ENCODE results near the gene PUM2.

Gene PUM2

DNA sequence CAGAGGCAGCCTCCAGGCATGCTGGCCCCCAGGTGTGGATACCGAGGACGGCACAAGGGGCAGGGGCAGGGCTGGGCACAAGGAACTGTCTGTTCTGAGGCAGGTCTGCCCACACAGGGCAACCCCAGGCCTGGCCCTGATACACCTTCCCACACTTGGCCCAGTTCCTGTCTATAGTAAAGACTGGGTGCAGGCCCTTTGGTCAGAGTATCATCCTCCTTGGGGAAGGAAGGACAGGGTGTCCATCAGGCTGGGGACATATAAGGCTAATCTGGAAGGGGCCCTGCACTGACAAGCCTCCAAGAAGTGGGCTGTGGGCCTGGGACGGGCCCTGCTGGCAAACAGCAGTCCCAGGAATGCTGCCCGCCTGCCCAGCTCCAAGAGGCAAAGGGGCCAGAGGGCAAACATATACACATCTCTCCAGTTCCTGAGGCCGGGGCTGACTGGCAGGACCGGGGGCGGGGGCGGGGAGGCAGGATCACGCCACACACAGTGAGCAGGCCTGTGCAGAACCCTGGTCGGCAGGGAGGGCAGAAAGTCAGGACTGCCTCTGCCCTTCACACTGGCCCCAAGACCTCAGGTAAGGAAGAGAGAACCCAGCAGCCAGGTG, 144.6 kb downstream of the PUM2 start:
- no peaks in the 10 kb centered on the region for H3K27me3 ChIP-seq (ENCODE audit: control insufficient read depth in 5 of 5, insufficient read depth in 4 of 5, low read length in 5 of 5)
- H3K9me3 ChIP-seq (ENCODE audit: control insufficient read depth in 5 of 5, low read length in 5 of 5): no peaks in the 10 kb centered on the region
- peaks cover 0 to 4% (median 0%) of the 10 kb centered on the region in 5 donors for H3K4me1 ChIP-seq (ENCODE audit: control insufficient read depth in 5 of 5, insufficient read depth in 5 of 5, low read length in 5 of 5)
- H3K27ac ChIP-seq (ENCODE audit: low read depth, low read length): no peak overlapping the region
- no peak overlapping the region for H3K9ac ChIP-seq (ENCODE audit: low read length in 5 of 5)
- H3K4me3 ChIP-seq (ENCODE audit: low read depth in 1 of 5, low read length in 5 of 5): no peak overlapping the region
- no peaks in the 10 kb centered on the region for H3K36me3 ChIP-seq (ENCODE audit: control insufficient read depth in 5 of 5, insufficient read depth in 5 of 5, low read length in 5 of 5)

DNA sequence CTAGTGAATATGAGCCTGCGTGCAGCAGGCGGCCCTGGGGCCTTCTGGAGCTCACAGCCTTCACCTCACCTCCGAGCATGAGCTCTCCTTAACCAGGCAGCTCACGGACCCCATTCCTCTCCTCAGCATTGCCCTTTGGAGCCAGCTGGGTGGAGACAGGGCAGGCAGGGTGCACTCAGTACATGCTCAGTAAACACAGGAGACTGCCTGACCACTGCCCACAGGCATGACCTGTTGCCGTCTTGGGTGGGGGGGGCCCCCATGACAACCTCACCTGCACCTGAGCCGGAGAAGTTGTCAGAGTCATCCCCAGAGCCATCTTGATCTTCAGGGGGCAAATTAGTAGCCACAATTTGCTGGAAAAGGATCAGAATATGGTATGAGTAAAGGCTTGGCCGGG, 145.6 kb downstream of the PUM2 start:
- H3K27me3 ChIP-seq (ENCODE audit: control insufficient read depth in 5 of 5, insufficient read depth in 4 of 5, low read length in 5 of 5): no peaks in the 10 kb centered on the region
- H3K4me3 ChIP-seq (ENCODE audit: low read depth in 1 of 5, low read length in 5 of 5): no peak overlapping the region
- H3K36me3 ChIP-seq (ENCODE audit: control insufficient read depth in 5 of 5, insufficient read depth in 5 of 5, low read length in 5 of 5): no peaks in the 10 kb centered on the region
- H3K4me1 ChIP-seq (ENCODE audit: control insufficient read depth in 5 of 5, insufficient read depth in 5 of 5, low read length in 5 of 5): peaks cover 0 to 4% (median 0%) of the 10 kb centered on the region in 5 donors
- no peaks in the 10 kb centered on the region for H3K9me3 ChIP-seq (ENCODE audit: control insufficient read depth in 5 of 5, low read length in 5 of 5)
- H3K9ac ChIP-seq (ENCODE audit: low read length in 5 of 5): no peak overlapping the region
- no peak overlapping the region for H3K27ac ChIP-seq (ENCODE audit: low read depth, low read length)

DNA sequence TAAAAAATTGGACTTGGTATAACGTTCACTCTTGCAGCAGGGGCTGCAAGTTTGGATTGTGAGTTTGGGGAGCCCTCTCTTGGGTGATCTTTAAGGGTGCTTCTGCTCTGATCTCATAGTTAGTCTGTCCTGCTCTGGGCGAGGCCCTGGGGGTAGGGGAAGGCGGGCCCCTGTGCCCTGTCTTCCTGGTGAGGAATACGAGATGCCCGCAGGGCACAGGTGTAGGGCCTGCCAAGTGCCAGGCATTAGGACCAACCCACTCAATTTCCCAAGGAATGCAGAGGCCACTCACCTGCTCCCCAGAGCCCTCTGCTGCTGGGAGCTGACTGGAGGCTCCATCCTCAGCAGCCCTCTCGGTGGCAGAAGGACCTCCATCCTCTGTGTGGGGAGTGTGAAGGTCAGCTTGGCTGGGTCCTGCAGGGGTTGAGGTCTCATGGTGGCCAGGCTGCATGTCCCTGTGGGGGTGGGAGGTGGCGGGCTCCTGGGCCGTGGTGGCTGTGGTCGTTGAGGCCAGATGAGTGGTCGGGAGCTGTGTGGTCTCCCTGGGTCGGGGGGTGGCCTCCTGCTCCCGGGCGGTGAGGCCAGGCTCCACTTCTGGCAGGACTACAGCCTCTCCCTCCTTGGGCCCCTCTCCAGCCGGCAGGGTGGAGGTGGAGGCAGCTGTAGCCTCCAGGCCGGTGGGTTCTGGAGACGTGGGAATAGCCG, 147.0 kb downstream of the PUM2 start:
- Histone ChIP-seq H3K4me3 (ENCODE audit: low read depth in 1 of 5, low read length in 5 of 5) (no peak overlapping the region), H3K27ac (ENCODE audit: low read depth, low read length) (no peak overlapping the region), H3K4me1 (ENCODE audit: control insufficient read depth in 5 of 5, insufficient read depth in 5 of 5, low read length in 5 of 5) (peaks cover 0 to 4% (median 0%) of the 10 kb centered on the region in 5 donors), H3K9ac (ENCODE audit: low read length in 5 of 5) (no peak overlapping the region), H3K27me3 (ENCODE audit: control insufficient read depth in 5 of 5, insufficient read depth in 4 of 5, low read length in 5 of 5) (peaks cover 0 to 4% (median 1%) of the 10 kb centered on the region in 5 donors), H3K36me3 (ENCODE audit: control insufficient read depth in 5 of 5, insufficient read depth in 5 of 5, low read length in 5 of 5) (no peaks in the 10 kb centered on the region), H3K9me3 (ENCODE audit: control insufficient read depth in 5 of 5, low read length in 5 of 5) (no peaks in the 10 kb centered on the region)

DNA sequence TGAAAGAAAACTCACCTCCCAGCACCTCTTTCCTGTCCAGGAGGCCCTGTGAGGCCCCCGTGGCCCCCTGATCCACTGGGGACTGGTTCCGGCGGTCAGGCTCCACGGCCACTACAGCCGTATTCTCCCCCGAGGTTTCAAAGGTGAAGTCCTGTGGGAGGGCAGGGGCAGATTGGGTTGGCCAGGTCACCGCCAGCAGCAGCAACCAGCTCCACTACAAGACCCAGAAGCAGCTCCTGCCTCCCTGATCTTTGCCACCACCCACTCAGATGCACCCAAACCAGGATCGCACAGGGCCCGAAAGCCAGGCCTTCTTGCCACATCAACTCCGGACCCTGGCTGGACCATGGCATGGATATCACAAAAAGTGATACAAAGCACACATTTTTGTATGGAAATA, 147.6 kb downstream of the PUM2 start:
- no peak overlapping the region for H3K27ac ChIP-seq (ENCODE audit: low read depth, low read length)
- no peaks in the 10 kb centered on the region for H3K36me3 ChIP-seq (ENCODE audit: control insufficient read depth in 5 of 5, insufficient read depth in 5 of 5, low read length in 5 of 5)
- H3K27me3 ChIP-seq (ENCODE audit: control insufficient read depth in 5 of 5, insufficient read depth in 4 of 5, low read length in 5 of 5): peaks cover 0 to 8% (median 2%) of the 10 kb centered on the region in 5 donors
- peaks cover 0 to 4% (median 0%) of the 10 kb centered on the region in 5 donors for H3K4me1 ChIP-seq (ENCODE audit: control insufficient read depth in 5 of 5, insufficient read depth in 5 of 5, low read length in 5 of 5)
- no peak overlapping the region for H3K9ac ChIP-seq (ENCODE audit: low read length in 5 of 5)
- H3K9me3 ChIP-seq (ENCODE audit: control insufficient read depth in 5 of 5, low read length in 5 of 5): no peaks in the 10 kb centered on the region
- H3K4me3 ChIP-seq (ENCODE audit: low read depth in 1 of 5, low read length in 5 of 5): no peak overlapping the region

DNA sequence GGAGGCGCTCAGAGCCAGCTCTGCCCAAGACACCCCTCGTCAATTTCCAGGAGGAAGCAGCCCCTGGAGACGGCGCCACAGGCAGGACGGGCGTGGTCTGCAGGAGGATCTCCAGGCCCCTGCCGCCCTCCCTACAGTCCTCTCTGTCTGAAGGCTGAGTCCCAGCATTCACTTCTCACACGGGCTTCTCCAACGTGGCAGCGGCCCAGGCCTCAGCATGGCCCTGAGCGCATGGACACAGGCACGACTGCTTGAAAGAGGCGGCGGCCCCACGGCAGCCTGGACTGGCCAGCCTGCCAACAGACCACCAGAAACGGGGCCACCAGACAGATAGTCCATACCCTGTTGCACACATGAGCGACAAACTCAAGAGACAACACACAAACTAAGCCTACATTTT, 149.0 kb downstream of the PUM2 start:
- Histone ChIP-seq H3K4me3 (ENCODE audit: low read depth in 1 of 5, low read length in 5 of 5) (no peak overlapping the region), H3K27me3 (ENCODE audit: control insufficient read depth in 5 of 5, insufficient read depth in 4 of 5, low read length in 5 of 5) (peaks cover 0 to 8% (median 2%) of the 10 kb centered on the region in 5 donors), H3K9ac (ENCODE audit: low read length in 5 of 5) (no peak overlapping the region), H3K27ac (ENCODE audit: low read depth, low read length) (no peak overlapping the region), H3K9me3 (ENCODE audit: control insufficient read depth in 5 of 5, low read length in 5 of 5) (no peaks in the 10 kb centered on the region), H3K4me1 (ENCODE audit: control insufficient read depth in 5 of 5, insufficient read depth in 5 of 5, low read length in 5 of 5) (peaks cover 0 to 4% (median 0%) of the 10 kb centered on the region in 5 donors), H3K36me3 (ENCODE audit: control insufficient read depth in 5 of 5, insufficient read depth in 5 of 5, low read length in 5 of 5) (no peaks in the 10 kb centered on the region)

DNA sequence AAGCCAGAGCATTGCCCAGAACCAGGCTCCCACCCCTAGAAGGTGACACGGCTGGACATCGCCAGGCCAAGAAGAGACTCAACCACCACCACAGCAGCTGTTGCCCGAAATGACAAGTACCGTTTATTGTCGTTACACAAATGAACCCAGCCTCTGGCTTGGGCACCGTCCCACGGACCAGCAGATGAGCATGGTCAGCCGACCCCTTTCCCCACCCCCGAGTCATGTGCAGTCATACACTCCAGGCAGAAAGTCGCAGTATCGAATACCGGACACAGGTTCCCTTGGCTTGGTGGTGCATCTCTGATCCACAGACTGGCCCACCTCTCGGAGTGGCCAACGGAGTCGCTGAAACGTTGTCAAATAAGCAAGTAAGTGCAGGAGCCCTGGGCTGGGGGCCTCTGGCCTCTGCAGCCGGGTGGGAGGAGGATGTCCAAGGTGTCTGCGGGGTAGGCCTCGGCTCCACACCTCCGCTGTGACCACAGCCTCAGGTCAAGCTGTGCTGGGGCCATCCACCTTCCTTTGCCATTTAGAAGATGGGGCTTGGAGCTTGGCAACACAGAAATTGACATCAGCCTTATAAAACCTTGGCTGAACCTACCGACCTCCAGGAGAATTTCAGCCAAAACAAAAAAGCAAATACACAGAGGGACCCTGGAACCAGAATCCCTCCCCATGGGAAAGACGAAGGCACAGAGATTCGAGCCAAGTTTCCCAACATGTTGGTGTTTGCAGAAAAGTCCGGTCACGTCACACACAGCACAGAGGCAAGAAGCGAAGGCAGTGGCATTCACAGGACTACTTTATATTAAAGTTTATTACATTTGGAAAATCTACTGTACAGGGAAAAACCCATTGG, 149.7 kb downstream of the PUM2 start:
- Histone ChIP-seq H3K27ac (ENCODE audit: low read depth, low read length) (no peak overlapping the region), H3K36me3 (ENCODE audit: control insufficient read depth in 5 of 5, insufficient read depth in 5 of 5, low read length in 5 of 5) (no peaks in the 10 kb centered on the region), H3K9ac (ENCODE audit: low read length in 5 of 5) (no peak overlapping the region), H3K27me3 (ENCODE audit: control insufficient read depth in 5 of 5, insufficient read depth in 4 of 5, low read length in 5 of 5) (peaks cover 0 to 8% (median 2%) of the 10 kb centered on the region in 5 donors), H3K4me3 (ENCODE audit: low read depth in 1 of 5, low read length in 5 of 5) (no peak overlapping the region), H3K9me3 (ENCODE audit: control insufficient read depth in 5 of 5, low read length in 5 of 5) (no peaks in the 10 kb centered on the region), H3K4me1 (ENCODE audit: control insufficient read depth in 5 of 5, insufficient read depth in 5 of 5, low read length in 5 of 5) (peaks cover 0 to 3% (median 0%) of the 10 kb centered on the region in 5 donors)

DNA sequence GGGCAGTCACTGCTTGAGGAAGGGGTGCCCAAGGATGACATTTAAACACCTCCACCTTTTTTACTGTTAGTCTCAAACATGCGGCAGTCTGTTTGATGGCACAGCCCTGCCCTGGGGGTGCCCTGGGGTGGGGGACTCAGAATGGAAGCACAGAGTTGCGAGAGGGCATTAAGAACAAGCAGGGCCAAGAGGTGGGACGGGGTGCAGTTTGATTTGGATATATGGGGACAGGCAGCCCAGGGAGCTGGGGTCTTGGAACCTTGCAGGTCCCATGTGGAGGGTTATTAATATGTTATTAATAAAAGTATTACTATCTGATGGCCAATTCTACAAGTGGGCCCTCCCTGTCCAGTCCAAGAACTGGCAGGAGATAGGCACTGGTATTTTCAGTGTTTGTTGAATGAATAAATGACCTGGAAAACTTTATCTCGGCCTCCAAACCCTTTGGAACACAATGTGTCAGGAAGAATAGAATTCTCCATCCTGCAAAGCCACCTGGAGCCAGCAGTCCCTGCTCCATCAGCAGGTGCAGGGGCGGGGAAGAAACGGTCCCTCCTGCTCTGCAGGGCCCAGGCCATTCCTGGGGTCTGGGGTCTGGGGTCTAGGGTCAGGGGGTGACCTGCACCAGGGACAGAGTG, 150.9 kb downstream of the PUM2 start:
- Histone ChIP-seq H3K27me3 (ENCODE audit: control insufficient read depth in 5 of 5, insufficient read depth in 4 of 5, low read length in 5 of 5) (peaks cover 0 to 8% (median 2%) of the 10 kb centered on the region in 5 donors), H3K9me3 (ENCODE audit: control insufficient read depth in 5 of 5, low read length in 5 of 5) (no peaks in the 10 kb centered on the region), H3K9ac (ENCODE audit: low read length in 5 of 5) (no peak overlapping the region), H3K36me3 (ENCODE audit: control insufficient read depth in 5 of 5, insufficient read depth in 5 of 5, low read length in 5 of 5) (no peaks in the 10 kb centered on the region), H3K27ac (ENCODE audit: low read depth, low read length) (no peak overlapping the region), H3K4me1 (ENCODE audit: control insufficient read depth in 5 of 5, insufficient read depth in 5 of 5, low read length in 5 of 5) (no peaks in the 10 kb centered on the region), H3K4me3 (ENCODE audit: low read depth in 1 of 5, low read length in 5 of 5) (no peak overlapping the region)

DNA sequence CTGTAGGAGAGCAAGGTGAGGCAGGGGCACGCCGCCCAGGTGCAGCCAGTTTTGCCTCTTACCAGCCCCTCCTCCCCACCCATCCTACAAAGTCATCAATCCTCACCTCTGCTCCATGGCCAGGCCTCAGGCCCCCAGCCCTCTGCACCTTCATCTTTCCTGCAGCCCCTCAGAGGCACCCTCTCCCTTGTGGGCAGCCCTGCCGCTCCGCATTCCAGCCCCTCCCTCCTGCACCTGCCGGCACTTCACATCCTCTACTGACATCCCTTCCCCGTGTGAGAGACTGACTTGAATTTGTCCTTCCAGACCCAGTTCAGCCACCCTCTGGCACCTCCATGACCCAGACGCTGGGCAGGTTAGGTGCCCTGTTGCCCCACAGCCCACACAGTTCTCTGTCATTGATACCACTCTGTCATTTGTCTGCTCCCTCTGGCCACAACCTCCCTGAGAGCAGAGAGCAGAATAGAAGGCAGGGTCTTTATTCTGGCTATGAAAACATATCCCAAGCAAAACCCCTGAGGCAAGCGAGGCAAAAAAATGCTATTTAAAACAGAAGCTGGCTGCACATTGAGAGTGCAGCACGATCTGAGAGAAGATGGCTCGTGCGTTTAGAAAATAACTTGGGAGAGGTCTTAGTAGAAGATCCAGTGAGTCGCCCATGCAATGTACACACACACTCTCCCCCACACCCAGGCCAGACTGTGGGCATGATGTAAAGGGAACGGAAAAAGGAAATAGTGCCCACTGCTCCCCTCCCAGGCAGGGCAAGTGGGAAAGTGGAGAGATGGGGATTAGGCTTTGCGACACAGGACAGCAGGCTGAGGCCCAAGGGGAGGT, 151.6 kb downstream of the PUM2 start:
- Histone ChIP-seq H3K4me3 (ENCODE audit: low read depth in 1 of 5, low read length in 5 of 5) (no peak overlapping the region), H3K27ac (ENCODE audit: low read depth, low read length) (no peak overlapping the region), H3K4me1 (ENCODE audit: control insufficient read depth in 5 of 5, insufficient read depth in 5 of 5, low read length in 5 of 5) (no peaks in the 10 kb centered on the region), H3K27me3 (ENCODE audit: control insufficient read depth in 5 of 5, insufficient read depth in 4 of 5, low read length in 5 of 5) (peaks cover 0 to 8% (median 2%) of the 10 kb centered on the region in 5 donors), H3K36me3 (ENCODE audit: control insufficient read depth in 5 of 5, insufficient read depth in 5 of 5, low read length in 5 of 5) (no peaks in the 10 kb centered on the region), H3K9ac (ENCODE audit: low read length in 5 of 5) (no peak overlapping the region), H3K9me3 (ENCODE audit: control insufficient read depth in 5 of 5, low read length in 5 of 5) (no peaks in the 10 kb centered on the region)
